IMR-90 (cell line): ENCODE results near the gene PC. TPM values are rescaled to one million over a fixed set of nuclear protein-coding genes. Genes with fewer than 3 reads are reported as not detected.

ENCODE experiments used
- ATAC-seq: fragments of 200-7000 bp; cut with Tn5 transposase; 2 replicates; pipeline ENCODE4 v1.9.1; 2020; ENCODE audit warnings: low read depth, mild to moderate bottlenecking, moderate library complexity
- BruUV-seq: library from RNA; stranded (reverse); fragments of 400-500 nt; replicated peaks from 2 replicates; lab custom pipeline; 2021; lab: Mats Ljungman, UMichigan
- CTCF ChIA-PET: fragments of 300-600 bp; formaldehyde crosslinking; extraction: SDS; loops from one replicate; lab custom pipeline; 2021; ENCODE audit warnings: antibody characterized with exemption; lab: Yijun Ruan, JAX
- POLR2A ChIA-PET: fragments of 300-600 bp; sonication (Branson Sonifier 250); formaldehyde crosslinking; loops from one replicate; lab custom pipeline; 2022; ENCODE audit warnings: antibody characterized with exemption; ENCODE audit not compliant: unreplicated experiment; lab: Charles Lee
- DNase-seq: peaks from one replicate; pipeline ENCODE4 v3.0.0; 2013
- H2AFZ ChIP-seq: replicated peaks from 2 replicates; pipeline ENCODE3; 2013; ENCODE audit warnings: low read length, mild to moderate bottlenecking; ENCODE audit not compliant: poor library complexity
- H2AK5ac ChIP-seq: 2 replicates; pipeline ENCODE4 v1.6.1; 2013; ENCODE audit warnings: low read depth, low read length, inconsistent platforms
- H2AK9ac ChIP-seq: replicated peaks from 2 replicates; pipeline ENCODE3; 2013; ENCODE audit warnings: mild to moderate bottlenecking, low read depth, low read length, moderate library complexity; ENCODE audit not compliant: poor library complexity
- H2BK120ac ChIP-seq: 2 replicates; pipeline ENCODE4 v1.6.1; 2013; ENCODE audit warnings: low read depth, low read length, inconsistent platforms
- H2BK15ac ChIP-seq: 3 replicates; pipeline ENCODE4 v1.6.1; 2013; ENCODE audit warnings: low read depth, low read length, inconsistent platforms
- H2BK20ac ChIP-seq: 2 replicates; pipeline ENCODE4 v1.6.1; 2013; ENCODE audit warnings: low read depth, mild to moderate bottlenecking, inconsistent platforms, low read length, moderate library complexity
- H2BK5ac ChIP-seq: 2 replicates; pipeline ENCODE4 v1.6.1; 2013; ENCODE audit warnings: mild to moderate bottlenecking, low read depth, low read length, inconsistent platforms; ENCODE audit not compliant: poor library complexity, severe bottlenecking
- H3K14ac ChIP-seq: replicated peaks from 2 replicates; pipeline ENCODE4 v1.6.1; 2013; ENCODE audit warnings: low read depth, low read length, inconsistent platforms
- H3K18ac ChIP-seq: 2 replicates; pipeline ENCODE4 v1.6.1; 2013; ENCODE audit warnings: low read depth, low read length, control low read depth
- H3K23ac ChIP-seq: 2 replicates; pipeline ENCODE4 v1.6.1; 2013; ENCODE audit warnings: low read depth, low read length, inconsistent platforms
- H3K27ac ChIP-seq: 2 replicates; pipeline ENCODE4 v1.5.1; 2013; ENCODE audit warnings: mild to moderate bottlenecking, control low read depth, low read length; ENCODE audit not compliant: insufficient read depth
- H3K27me3 ChIP-seq: 2 replicates; pipeline ENCODE4 v1.6.1; 2013; ENCODE audit warnings: low read length; ENCODE audit not compliant: control insufficient read depth, insufficient read depth
- H3K36me3 ChIP-seq: 2 replicates; pipeline ENCODE4 v1.6.1; 2013; ENCODE audit warnings: low read length, mixed read lengths; ENCODE audit not compliant: control insufficient read depth, insufficient read depth
- H3K4ac ChIP-seq: 2 replicates; pipeline ENCODE4 v1.6.1; 2013; ENCODE audit warnings: low read depth, low read length, inconsistent platforms
- H3K4me1 ChIP-seq: 2 replicates; pipeline ENCODE4 v1.6.1; 2013; ENCODE audit warnings: low read length, mixed read lengths; ENCODE audit not compliant: control insufficient read depth, insufficient read depth
- H3K4me2 ChIP-seq: 2 replicates; pipeline ENCODE4 v1.6.1; 2013; ENCODE audit warnings: low read depth, mild to moderate bottlenecking, control low read depth, low read length, moderate library complexity
- H3K4me3 ChIP-seq: 2 replicates; pipeline ENCODE4 v1.5.1; 2013; ENCODE audit warnings: low read depth, mild to moderate bottlenecking, control low read depth, low read length, moderate library complexity; ENCODE audit not compliant: insufficient read depth
- H3K56ac ChIP-seq: 2 replicates; pipeline ENCODE4 v1.6.1; 2013; ENCODE audit warnings: low read length, inconsistent platforms; ENCODE audit not compliant: insufficient read depth; ENCODE audit errors: extremely low read depth
- H3K79me1 ChIP-seq, 2 experiments: 2 replicates each; pipeline ENCODE4 v1.6.1; 2013; ENCODE audit warnings: low read length in 2 of 2, inconsistent platforms in 1 of 2, low read depth in 1 of 2
- H3K9ac ChIP-seq: 2 replicates; pipeline ENCODE4 v1.6.1; 2013; ENCODE audit warnings: low read depth, low read length, control low read depth
- H3K9me1 ChIP-seq: 2 replicates; pipeline ENCODE4 v1.6.1; 2013; ENCODE audit warnings: low read length, inconsistent platforms; ENCODE audit not compliant: insufficient read depth
- H3K9me3 ChIP-seq: 2 replicates; pipeline ENCODE4 v1.6.1; 2013; ENCODE audit warnings: low read length; ENCODE audit not compliant: control insufficient read depth, insufficient read depth
- H4K20me1 ChIP-seq: 2 replicates; pipeline ENCODE4 v1.6.1; 2013; ENCODE audit warnings: low read length, inconsistent platforms; ENCODE audit not compliant: insufficient read depth
- H4K5ac ChIP-seq: 2 replicates; pipeline ENCODE4 v1.6.1; 2013; ENCODE audit warnings: mild to moderate bottlenecking, low read depth, low read length, control low read depth
- H4K8ac ChIP-seq, 2 experiments: 2 replicates each; pipeline ENCODE4 v1.6.1; 2013; ENCODE audit warnings: low read depth in 2 of 2, low read length in 2 of 2, control low read depth in 1 of 2, inconsistent platforms in 1 of 2
- H4K91ac ChIP-seq: 2 replicates; pipeline ENCODE4 v1.6.1; 2013; ENCODE audit warnings: low read depth, low read length, inconsistent platforms; ENCODE audit not compliant: insufficient read depth
- BHLHE40 ChIP-seq: fragments of 150-350 bp; IDR thresholded peaks from 2 replicates; pipeline ENCODE4 v1.6.1; 2016; ENCODE audit warnings: mild to moderate bottlenecking, low read depth, low read length
- CEBPB ChIP-seq: IDR thresholded peaks from 2 replicates; pipeline ENCODE4 v1.6.1; 2012; ENCODE audit warnings: low read depth, low read length, improper control_type of control experiment
- POLR2A ChIP-seq: IDR thresholded peaks from 2 replicates; pipeline ENCODE4 v1.6.1; 2012; ENCODE audit warnings: mild to moderate bottlenecking, low read depth, low read length
- RAD21 ChIP-seq: IDR thresholded peaks from 2 replicates; pipeline ENCODE4 v1.6.1; 2012; ENCODE audit warnings: low read length, improper control_type of control experiment
- RCOR1 ChIP-seq: IDR thresholded peaks from 2 replicates; pipeline ENCODE4 v1.6.1; 2012; ENCODE audit warnings: mild to moderate bottlenecking, low read length, improper control_type of control experiment; ENCODE audit not compliant: insufficient replicate concordance
- RFX5 ChIP-seq: IDR thresholded peaks from 2 replicates; pipeline ENCODE4 v1.8.0; 2012; ENCODE audit warnings: low read depth, mild to moderate bottlenecking, low read length, moderate library complexity
- SMC3 ChIP-seq: fragments of 150-350 bp; IDR thresholded peaks from 2 replicates; pipeline ENCODE4 v1.6.1; 2016; ENCODE audit warnings: low read depth, mild to moderate bottlenecking, antibody characterized with exemption, low read length, moderate library complexity
- USF2 ChIP-seq: fragments of 150-350 bp; IDR thresholded peaks from 2 replicates; pipeline ENCODE4 v1.6.1; 2017; ENCODE audit warnings: mild to moderate bottlenecking, antibody characterized with exemption, low read length, low read depth
- WGBS, 2 experiments: methylation state at CpG; one replicate each; pipeline versions ENCODE4 v1.1.5 to v1.1.7; 2013; ENCODE audit warnings: missing lambda C conversion rate in 2 of 2; ENCODE audit not compliant: insufficient read length in 1 of 2; ENCODE audit errors: extremely low coverage in 2 of 2; 5-methylcytosine and 5-hydroxymethylcytosine counted together
- dilution Hi-C: fragments of 300-500 bp; cut with HindIII; formaldehyde crosslinking; loops from one replicate; pipeline ENCODE4 v1.14.3; 2018; ENCODE audit warnings: low sequenced_read_pairs; ENCODE audit not compliant: unreplicated experiment
- in situ Hi-C: fragments of 300-500 bp; cut with MboI; formaldehyde crosslinking; loops from 3 replicates; pipeline ENCODE4 v1.14.3; 2019; ENCODE audit warnings: low sequenced_read_pairs, inconsistent platforms, mixed read lengths
- intact Hi-C: fragments of 100-400 bp; cut with micrococcal nuclease; formaldehyde crosslinking; loops from 2 replicates; pipeline ENCODE4 v1.10.0; 2022
- polyA plus RNA-seq, 3 experiments: library from polyadenylated mRNA; depleted of rRNA; stranded (reverse); fragments of >200 nt; gene quantifications; 2 replicates each; pipeline ENCODE4 v1.2.3, GENCODE V29; 2012; ENCODE audit warnings: low replicate concordance in 1 of 3
- total RNA-seq: library from RNA; depleted of rRNA; stranded (reverse); fragments of >200 nt; gene quantifications from 2 replicates; pipeline ENCODE4 v1.2.3, GENCODE V29; 2012

PC gene
- total and polyA plus RNA-seq, 2 of the 4 experiments (the other 2 are of a cell fraction) = 13.6 to 15.7 TPM

- Histone ChIP-seq H3K9ac (no peak overlapping the region), H3K27me3 (no peaks in the 10 kb centered on the region), H2BK120ac (no peak overlapping the region), H3K4me2 (no peak overlapping the region), H4K91ac (no peak overlapping the region), H4K5ac (no peak overlapping the region), H3K56ac (no peak overlapping the region), H2BK20ac (no peak overlapping the region), H2AFZ (no peak overlapping the region), H2BK15ac (no peak overlapping the region), H3K9me1 (no peaks in the 10 kb centered on the region), H2BK5ac (no peak overlapping the region), H3K23ac (no peak overlapping the region), H3K4ac (no peak overlapping the region), H3K27ac (no peak overlapping the region), H3K14ac (no peak overlapping the region), H3K4me3 (no peak overlapping the region), H2AK5ac (no peak overlapping the region), H3K4me1 (no peaks in the 10 kb centered on the region), H3K9me3 (no peaks in the 10 kb centered on the region), H4K20me1 (no peaks in the 10 kb centered on the region), H3K79me1 (no peaks in the 10 kb centered on the region), H4K8ac (no peak overlapping the region), H2AK9ac (no peak overlapping the region), H3K36me3 (no peaks in the 10 kb centered on the region), H3K18ac (no peak overlapping the region)
- no TSS peak for BruUV-seq
- CTCF ChIA-PET = interaction anchor here (0.6 to 0.7 kb wide), 2 partner anchors 186 to 430 kb away, joined by 3 read pairs; no protein-coding TSS in a partner anchor
- no CpG with 5 or more reads among the region's 3 CpGs for WGBS, 2 experiments
- POLR2A ChIA-PET = no interaction called here
- no peak for DNase-seq
- ATAC-seq = no peak
- in situ Hi-C loops = no loop called here
- intact Hi-C loops = no loop called here
- TF ChIP-seq RCOR1 = no peak
- TF ChIP-seq CEBPB = no peak
- no peak for TF ChIP-seq POLR2A
- TF ChIP-seq RFX5 = no peak
- no peak for TF ChIP-seq USF2
- TF ChIP-seq RAD21 = no peak
- TF ChIP-seq SMC3 = no peak
- no peak for TF ChIP-seq BHLHE40
- dilution Hi-C loops = no loop called here
Observed at GRCh38 chr11:66809592-66809991, 148.6 kb downstream of the PC start.
